ENCODE results near the gene ADAMTS6.
"Not testable (repeated sequence)": the region's sequence is repeated elsewhere in the genome, so short reads cannot be mapped to it uniquely, and the experiment has no call there.

ADAMTS6 gene

GRCh38 chr5:65468633-65469032 lies 13.1 kb downstream of the ADAMTS6 start:
- DNase-seq (ENCODE audit: low read depth, low spot score): no peak

- no peak for DNase-seq (ENCODE audit: low read depth, low spot score)
Observed at GRCh38 chr5:65462139-65462705, 19.5 kb downstream of the ADAMTS6 start.

- no peak for DNase-seq (ENCODE audit: low read depth, low spot score)
Observed at GRCh38 chr5:65461490-65461889, 20.2 kb downstream of the ADAMTS6 start.

GRCh38 chr5:65459995-65460394 lies 21.7 kb downstream of the ADAMTS6 start:
- no peak for DNase-seq (ENCODE audit: low read depth, low spot score)

- DNase-seq (ENCODE audit: low read depth, low spot score): no peak
Observed at GRCh38 chr5:65455064-65455463, 26.7 kb downstream of the ADAMTS6 start.

- no peak for DNase-seq (ENCODE audit: low read depth, low spot score)
Observed at GRCh38 chr5:65451436-65451835, 30.3 kb downstream of the ADAMTS6 start.

- no peak for DNase-seq (ENCODE audit: low read depth, low spot score)
Observed at GRCh38 chr5:65446682-65447081, 35.0 kb downstream of the ADAMTS6 start.

- DNase-seq (ENCODE audit: low read depth, low spot score): no peak
Observed at GRCh38 chr5:65441800-65442199, 39.9 kb downstream of the ADAMTS6 start.

- no peak for DNase-seq (ENCODE audit: low read depth, low spot score)
Observed at GRCh38 chr5:65440456-65440855, 41.3 kb downstream of the ADAMTS6 start.

GRCh38 chr5:65434122-65434521 lies 47.6 kb downstream of the ADAMTS6 start:
- no peak for DNase-seq (ENCODE audit: low read depth, low spot score)

GRCh38 chr5:65426656-65427055 lies 55.1 kb downstream of the ADAMTS6 start:
- DNase-seq (ENCODE audit: low read depth, low spot score): no peak

GRCh38 chr5:65423623-65424022 lies 58.1 kb downstream of the ADAMTS6 start:
- DNase-seq (ENCODE audit: low read depth, low spot score): no peak

GRCh38 chr5:65418661-65419060 lies 63.1 kb downstream of the ADAMTS6 start:
- DNase-seq (ENCODE audit: low read depth, low spot score): no peak

- no peak for DNase-seq (ENCODE audit: low read depth, low spot score)
Observed at GRCh38 chr5:65413822-65414221, 67.9 kb downstream of the ADAMTS6 start.

- no peak for DNase-seq (ENCODE audit: low read depth, low spot score)
Observed at GRCh38 chr5:65412842-65413241, 68.9 kb downstream of the ADAMTS6 start.

- DNase-seq (ENCODE audit: low read depth, low spot score): no peak
Observed at GRCh38 chr5:65411356-65411755, 70.4 kb downstream of the ADAMTS6 start.

GRCh38 chr5:65395526-65396155 lies 86.1 kb downstream of the ADAMTS6 start:
- DNase-seq (ENCODE audit: low read depth, low spot score): no peak

- no peak for DNase-seq (ENCODE audit: low read depth, low spot score)
Observed at GRCh38 chr5:65394087-65394486, 87.6 kb downstream of the ADAMTS6 start.

- no peak for DNase-seq (ENCODE audit: low read depth, low spot score)
Observed at GRCh38 chr5:65391591-65391990, 90.1 kb downstream of the ADAMTS6 start.

GRCh38 chr5:65390208-65390607 lies 91.5 kb downstream of the ADAMTS6 start:
- DNase-seq (ENCODE audit: low read depth, low spot score): no peak

- DNase-seq (ENCODE audit: low read depth, low spot score): no peak
Observed at GRCh38 chr5:65383859-65384258, 97.9 kb downstream of the ADAMTS6 start.

GRCh38 chr5:65382582-65382981 lies 99.1 kb downstream of the ADAMTS6 start:
- DNase-seq (ENCODE audit: low read depth, low spot score): no peak

- DNase-seq (ENCODE audit: low read depth, low spot score): not testable (repeated sequence)
Observed at GRCh38 chr5:65370505-65370904, 111.2 kb downstream of the ADAMTS6 start.

GRCh38 chr5:65366655-65367054 lies 115.1 kb downstream of the ADAMTS6 start:
- no peak for DNase-seq (ENCODE audit: low read depth, low spot score)

Data from iPS DF 19.7 (cell line).